Measurements from ENCODE around the gene COL8A2. TPM values are rescaled to one million over a fixed set of nuclear protein-coding genes. Genes with fewer than 3 reads are reported as not detected.

COL8A2 gene
- total and polyA plus RNA-seq, 2 of the 4 experiments (the other 2 are of a cell fraction) = 0.54 to 1.1 TPM

GRCh38 chr1:36085126-36085525 is 39.9 kb downstream of the COL8A2 start:
- peaks cover 2% of the 10 kb centered on the region; the same call in 1 of the 2 replicates for H3K4me1 ChIP-seq (ENCODE audit: control insufficient read depth, insufficient read depth, low read length)
- H2BK5ac ChIP-seq (ENCODE audit: low read depth, low read length, poor library complexity, severe bottlenecking) = no peak overlapping the region
- H3K18ac ChIP-seq (ENCODE audit: low read depth, low read length) = no peak overlapping the region
- 0 out of 2 replicates have a peak, but pooled peaks cover 7% of the 10 kb centered on the region for H4K20me1 ChIP-seq (ENCODE audit: insufficient read depth, low read length)
- no peaks in the 10 kb centered on the region for H3K9me3 ChIP-seq (ENCODE audit: control insufficient read depth, insufficient read depth, low read length)
- no peak for DNase-seq
- ChIA-PET CTCF (no interaction called here), POLR2A (ENCODE audit: unreplicated experiment) (no interaction called here)
- no peak overlapping the region for H3K56ac ChIP-seq (ENCODE audit: extremely low read depth, insufficient read depth, low read length)
- H3K79me1 ChIP-seq (ENCODE audit: low read depth in 1 of 2, low read length in 2 of 2) = peaks cover 11 to 14% of the 10 kb centered on the region in 2 experiments
- H4K8ac ChIP-seq (ENCODE audit: low read depth in 2 of 2, low read length in 2 of 2) = no peak overlapping the region
- no peak overlapping the region for H3K27ac ChIP-seq (ENCODE audit: insufficient read depth, low read length)
- H4K91ac ChIP-seq (ENCODE audit: insufficient read depth, low read depth, low read length) = no peak overlapping the region
- no peak overlapping the region for H3K4me2 ChIP-seq (ENCODE audit: low read depth, low read length)
- H4K5ac ChIP-seq (ENCODE audit: low read depth, low read length) = no peak overlapping the region
- no peaks in the 10 kb centered on the region for H3K36me3 ChIP-seq (ENCODE audit: control insufficient read depth, insufficient read depth, low read length)
- H3K9ac ChIP-seq (ENCODE audit: low read depth, low read length) = no peak overlapping the region
- no peak overlapping the region for H2AFZ ChIP-seq (replicated peaks; ENCODE audit: low read length, poor library complexity)
- H3K9me1 ChIP-seq (ENCODE audit: insufficient read depth, low read length) = peaks cover 8% of the 10 kb centered on the region; the same call in 1 of the 2 replicates
- dilution Hi-C loops (cut with HindIII; ENCODE audit: low sequenced_read_pairs, unreplicated experiment) = no loop called here
- no peak for ATAC-seq (ENCODE audit: low read depth)
- H3K27me3 ChIP-seq (ENCODE audit: control insufficient read depth, insufficient read depth, low read length) = no peaks in the 10 kb centered on the region; the same call in 1 of the 2 replicates
- 80% methylated on average over 1 of the region's 9 CpGs; no CpG with 5 or more reads in 1 of the 2 experiments for WGBS, 2 experiments (ENCODE audit: extremely low coverage in 2 of 2, insufficient read length in 1 of 2)
- TF ChIP-seq ELK1 (IDR thresholded peaks at IDR 0.05; ENCODE audit: borderline replicate concordance, low read depth, low read length) = no peak
- TF ChIP-seq BHLHE40 (IDR thresholded peaks at IDR 0.05; ENCODE audit: low read depth, low read length) = no peak
- no peak for TF ChIP-seq USF2 (IDR thresholded peaks at IDR 0.05; ENCODE audit: low read depth, low read length)
- TF ChIP-seq RCOR1 (IDR thresholded peaks at IDR 0.05; ENCODE audit: insufficient replicate concordance, low read length) = no peak
- no peak for TF ChIP-seq MXI1 (IDR thresholded peaks at IDR 0.05; ENCODE audit: borderline replicate concordance, low read depth, low read length)
- no peak for TF ChIP-seq RFX5 (IDR thresholded peaks at IDR 0.05; ENCODE audit: low read depth, low read length)
- no peak for TF ChIP-seq FOS (IDR thresholded peaks at IDR 0.05; ENCODE audit: low read depth, low read length)
- TF ChIP-seq MAFK (IDR thresholded peaks at IDR 0.05; ENCODE audit: low read depth, low read length) = no peak
- TF ChIP-seq RAD21 (IDR thresholded peaks at IDR 0.05; ENCODE audit: low read length) = no peak
- no peak for TF ChIP-seq CTCF (conservative IDR thresholded peaks at IDR 0.05; ENCODE audit: low read depth, low read length)
- no peak for TF ChIP-seq NFE2L2 (IDR thresholded peaks at IDR 0.05; ENCODE audit: low read depth, low read length)
- TF ChIP-seq POLR2A (IDR thresholded peaks at IDR 0.05; ENCODE audit: low read depth, low read length) = no peak
- no peak for TF ChIP-seq MAZ (IDR thresholded peaks at IDR 0.05; ENCODE audit: borderline replicate concordance, low read depth, low read length)
- TF ChIP-seq CEBPB (IDR thresholded peaks at IDR 0.05; ENCODE audit: low read depth, low read length) = no peak
- TF ChIP-seq SMC3 (IDR thresholded peaks at IDR 0.05; ENCODE audit: low read depth, low read length) = no peak
- no peak for TF ChIP-seq CHD1 (IDR thresholded peaks at IDR 0.05; ENCODE audit: low read depth, low read length)
- H2BK120ac ChIP-seq (ENCODE audit: low read depth, low read length) = no peak overlapping the region
- no TSS peak for BruUV-seq (replicated peaks)
- H2BK15ac ChIP-seq (ENCODE audit: low read depth, low read length) = no peak overlapping the region
- intact Hi-C loops (cut with micrococcal nuclease) = loop anchor here (10.0 kb wide), 1 partner anchor 150 kb away; the partner anchor contains the start of gene AGO3
- H2AK5ac ChIP-seq (ENCODE audit: low read depth, low read length) = no peak overlapping the region
- no peak overlapping the region for H2AK9ac ChIP-seq (replicated peaks; ENCODE audit: low read depth, low read length, poor library complexity)
- H3K4me3 ChIP-seq (ENCODE audit: insufficient read depth, low read depth, low read length) = no peak overlapping the region
- in situ Hi-C loops (cut with MboI; ENCODE audit: low sequenced_read_pairs) = no loop called here
- H3K4ac ChIP-seq (ENCODE audit: low read depth, low read length) = no peak overlapping the region
- H2BK20ac ChIP-seq (ENCODE audit: low read depth, low read length) = no peak overlapping the region
- H3K14ac ChIP-seq (replicated peaks; ENCODE audit: low read depth, low read length) = no peak overlapping the region
- H3K23ac ChIP-seq (ENCODE audit: low read depth, low read length) = no peak overlapping the region
